ENCODE results near the gene NUP50.

The NUP50 gene

GRCh38 chr22:45203150-45203951 is 39.6 kb downstream of the NUP50 start:
- Histone ChIP-seq H3K36me3 (ENCODE audit: low read depth) (peaks cover 42% of the 10 kb centered on the region), H3K4me3 (ENCODE audit: severe bottlenecking) (no peak overlapping the region), H3K4me1 (ENCODE audit: insufficient read depth, poor library complexity, severe bottlenecking) (no peaks in the 10 kb centered on the region), H3K27ac (ENCODE audit: poor library complexity, severe bottlenecking) (no peak overlapping the region), H3K9me3 (ENCODE audit: severe bottlenecking) (no peaks in the 10 kb centered on the region), H3K27me3 (ENCODE audit: insufficient read depth, poor library complexity, severe bottlenecking) (no peaks in the 10 kb centered on the region)
- TF ChIP-seq CTCF (IDR thresholded peaks at IDR 0.05; ENCODE audit: poor library complexity, severe bottlenecking) = no peak
- ATAC-seq (ENCODE audit: low read depth) (no peak), DNase-seq (ENCODE audit: low spot score) (no peak)

GRCh38 chr22:45204241-45204640 is 40.5 kb downstream of the NUP50 start:
- Histone ChIP-seq H3K27ac (ENCODE audit: poor library complexity, severe bottlenecking) (no peak overlapping the region), H3K4me3 (ENCODE audit: severe bottlenecking) (no peak overlapping the region), H3K27me3 (ENCODE audit: insufficient read depth, poor library complexity, severe bottlenecking) (no peaks in the 10 kb centered on the region), H3K9me3 (ENCODE audit: severe bottlenecking) (no peaks in the 10 kb centered on the region), H3K4me1 (ENCODE audit: insufficient read depth, poor library complexity, severe bottlenecking) (no peaks in the 10 kb centered on the region), H3K36me3 (ENCODE audit: low read depth) (peaks cover 40% of the 10 kb centered on the region)
- DNase-seq (ENCODE audit: low spot score) (no peak), ATAC-seq (ENCODE audit: low read depth) (no peak)
- no peak for TF ChIP-seq CTCF (IDR thresholded peaks at IDR 0.05; ENCODE audit: poor library complexity, severe bottlenecking)

- H3K27me3 ChIP-seq (ENCODE audit: insufficient read depth, poor library complexity, severe bottlenecking) = no peaks in the 10 kb centered on the region
- H3K27ac ChIP-seq (ENCODE audit: poor library complexity, severe bottlenecking) = no peak overlapping the region
- no peak overlapping the region for H3K4me3 ChIP-seq (ENCODE audit: severe bottlenecking)
- TF ChIP-seq CTCF (IDR thresholded peaks at IDR 0.05; ENCODE audit: poor library complexity, severe bottlenecking) = no peak
- no peak for ATAC-seq (ENCODE audit: low read depth)
- DNase-seq (ENCODE audit: low spot score) = no peak
- no peaks in the 10 kb centered on the region for H3K4me1 ChIP-seq (ENCODE audit: insufficient read depth, poor library complexity, severe bottlenecking)
- peaks cover 34% of the 10 kb centered on the region for H3K36me3 ChIP-seq (ENCODE audit: low read depth)
- H3K9me3 ChIP-seq (ENCODE audit: severe bottlenecking) = no peaks in the 10 kb centered on the region
These were observed 41.1 kb downstream of the NUP50 start for GRCh38 chr22:45204819-45205218.

- Histone ChIP-seq H3K27me3 (ENCODE audit: insufficient read depth, poor library complexity, severe bottlenecking) (no peaks in the 10 kb centered on the region), H3K9me3 (ENCODE audit: severe bottlenecking) (no peaks in the 10 kb centered on the region), H3K27ac (ENCODE audit: poor library complexity, severe bottlenecking) (no peak overlapping the region), H3K4me3 (ENCODE audit: severe bottlenecking) (no peak overlapping the region), H3K4me1 (ENCODE audit: insufficient read depth, poor library complexity, severe bottlenecking) (no peaks in the 10 kb centered on the region), H3K36me3 (ENCODE audit: low read depth) (peaks cover 33% of the 10 kb centered on the region)
- no peak for TF ChIP-seq CTCF (IDR thresholded peaks at IDR 0.05; ENCODE audit: poor library complexity, severe bottlenecking)
- no peak for DNase-seq (ENCODE audit: low spot score)
- no peak for ATAC-seq (ENCODE audit: low read depth)
These were observed 41.7 kb downstream of the NUP50 start for GRCh38 chr22:45205276-45205925.

- Histone ChIP-seq H3K4me1 (ENCODE audit: insufficient read depth, poor library complexity, severe bottlenecking) (no peaks in the 10 kb centered on the region), H3K9me3 (ENCODE audit: severe bottlenecking) (no peaks in the 10 kb centered on the region), H3K27me3 (ENCODE audit: insufficient read depth, poor library complexity, severe bottlenecking) (no peaks in the 10 kb centered on the region), H3K27ac (ENCODE audit: poor library complexity, severe bottlenecking) (no peak overlapping the region), H3K36me3 (ENCODE audit: low read depth) (peaks cover 34% of the 10 kb centered on the region), H3K4me3 (ENCODE audit: severe bottlenecking) (no peak overlapping the region)
- DNase-seq (ENCODE audit: low spot score) (no peak), ATAC-seq (ENCODE audit: low read depth) (no peak)
- TF ChIP-seq CTCF (IDR thresholded peaks at IDR 0.05; ENCODE audit: poor library complexity, severe bottlenecking) = no peak
These were observed 42.5 kb downstream of the NUP50 start for GRCh38 chr22:45206233-45206632.
